ENCODE results near the gene BPIFB2. TPM values are rescaled to one million over a fixed set of nuclear protein-coding genes. Genes with fewer than 3 reads are reported as not detected.
"Not testable (repeated sequence)": the region's sequence is repeated elsewhere in the genome, so short reads cannot be mapped to it uniquely, and the experiment has no call there.

Gene BPIFB2
- total RNA-seq, 1 donor from 2014 or later, result not detected

- H3K36me3 ChIP-seq, result no peaks in the 10 kb centered on the region
- intact Hi-C loops (cut with DNase I), result no loop called here
- no peak for TF ChIP-seq CTCF (IDR thresholded peaks at IDR 0.05)
- peaks cover 0 to 9% of the 10 kb centered on the region in 2 donors for H3K9me3 ChIP-seq
- H3K27me3 ChIP-seq, result no peaks in the 10 kb centered on the region
- no peak for DNase-seq (ENCODE audit: low spot score in 2 of 2)
- H3K4me3 ChIP-seq, result no peak overlapping the region
- no peaks in the 10 kb centered on the region for H3K4me1 ChIP-seq
- no peak overlapping the region for H3K27ac ChIP-seq
These were observed 45.5 kb upstream of the BPIFB2 start for GRCh38 chr20:32962053-32962452.

GRCh38 chr20:32962646-32963045 is 44.9 kb upstream of the BPIFB2 start:
- H3K4me1 ChIP-seq; H3K4me3 ChIP-seq; DNase-seq (ENCODE audit: low spot score in 2 of 2); H3K27me3 ChIP-seq; intact Hi-C loops (cut with DNase I); H3K36me3 ChIP-seq; H3K9me3 ChIP-seq; H3K27ac ChIP-seq: not testable (repeated sequence)

- intact Hi-C loops (cut with DNase I), result no loop called here
- Histone ChIP-seq H3K4me1 (no peaks in the 10 kb centered on the region), H3K36me3 (no peaks in the 10 kb centered on the region), H3K4me3 (no peak overlapping the region), H3K9me3 (no peaks in the 10 kb centered on the region), H3K27ac (no peak overlapping the region), H3K27me3 (no peaks in the 10 kb centered on the region)
- no peak for DNase-seq (ENCODE audit: low spot score in 2 of 2)
- TF ChIP-seq CTCF (IDR thresholded peaks at IDR 0.05), result no peak
These were observed 44.3 kb upstream of the BPIFB2 start for GRCh38 chr20:32963176-32963575.

GRCh38 chr20:32964575-32964974 is 42.9 kb upstream of the BPIFB2 start:
- TF ChIP-seq CTCF (IDR thresholded peaks at IDR 0.05), result no peak
- intact Hi-C loops (cut with DNase I), result no loop called here
- Histone ChIP-seq H3K27ac (no peak overlapping the region), H3K9me3 (no peaks in the 10 kb centered on the region), H3K4me1 (no peaks in the 10 kb centered on the region), H3K36me3 (no peaks in the 10 kb centered on the region), H3K27me3 (no peaks in the 10 kb centered on the region), H3K4me3 (no peak overlapping the region)
- no peak for DNase-seq (ENCODE audit: low spot score in 2 of 2)

- no peaks in the 10 kb centered on the region for H3K9me3 ChIP-seq
- intact Hi-C loops (cut with DNase I), result no loop called here
- H3K4me3 ChIP-seq, result no peak overlapping the region
- H3K27ac ChIP-seq, result no peak overlapping the region
- H3K36me3 ChIP-seq, result no peaks in the 10 kb centered on the region
- no peaks in the 10 kb centered on the region for H3K4me1 ChIP-seq
- DNase-seq (ENCODE audit: low spot score in 2 of 2), result no peak
- TF ChIP-seq CTCF (IDR thresholded peaks at IDR 0.05), result no peak
- H3K27me3 ChIP-seq, result no peaks in the 10 kb centered on the region
These were observed 42.4 kb upstream of the BPIFB2 start for GRCh38 chr20:32965115-32965514.

- no peak overlapping the region for H3K27ac ChIP-seq
- no peaks in the 10 kb centered on the region for H3K4me1 ChIP-seq
- no peaks in the 10 kb centered on the region for H3K9me3 ChIP-seq
- H3K4me3 ChIP-seq, result no peak overlapping the region
- no peaks in the 10 kb centered on the region for H3K27me3 ChIP-seq
- peak in 1 of 2 donors; percentile 33 for DNase-seq (ENCODE audit: low spot score in 2 of 2)
- no peak for TF ChIP-seq CTCF (IDR thresholded peaks at IDR 0.05)
- H3K36me3 ChIP-seq, result no peaks in the 10 kb centered on the region
- intact Hi-C loops (cut with DNase I), result no loop called here
These were observed 41.7 kb upstream of the BPIFB2 start for GRCh38 chr20:32965581-32966373.

Data from ascending aorta (tissue), 2 donors.